ENCODE results near the gene ADPGK. TPM values are rescaled to one million over a fixed set of nuclear protein-coding genes. Genes with fewer than 3 reads are reported as not detected.

The ADPGK gene
- total RNA-seq (2021) = 42.2 and 48.4 TPM in 2 replicates
- Bru-seq, nascent RNA = percentile 89 among the genes with signal in this experiment
- BruChase-seq, experiment 1, labeled RNA remaining after a 2-hour chase = percentile 92 among the genes with signal in this experiment
- BruChase-seq, experiment 2, labeled RNA remaining after a 6-hour chase = percentile 84 among the genes with signal in this experiment
- long read RNA-seq, transcript ADPGK-201 (7 exons, 2,557 nt) = major isoform, 17 of 114 reads
- long read RNA-seq, partial matches to known transcripts = 9 of 114 reads
- long read RNA-seq, other reads (novel, unspliced or antisense) = 86 of 114 reads

- H3K4me3 ChIP-seq (ENCODE audit: low read depth, low read length, poor library complexity, severe bottlenecking) = peak within 1 kb of the TSS; percentile 94
- H3K27me3 ChIP-seq (replicated peaks; ENCODE audit: insufficient read depth, low read depth, low read length, poor library complexity) = no peaks in the 10 kb centered on the region
- ChIA-PET CTCF (interaction anchor here (1.0 kb wide), 1 partner anchor 482 kb away, joined by 3 read pairs; no protein-coding TSS in a partner anchor), POLR2A (ENCODE audit: low non-redundant PET) (interaction anchor here (0.7 kb wide), 1 partner anchor 14 kb away, joined by 3 read pairs; no protein-coding TSS in a partner anchor)
- DNase-seq (ENCODE audit: low spot score) = peak; percentile 96
- TF ChIP-seq CTCF (conservative IDR thresholded peaks at IDR 0.05; ENCODE audit: low read depth, low read length) (peak; percentile 72), EZH2 (IDR thresholded peaks at IDR 0.05; ENCODE audit: borderline replicate concordance, low read depth, low read length, poor library complexity, severe bottlenecking) (no peak)
- BruUV-seq (replicated peaks) = no TSS peak
- intact Hi-C loops (cut with micrococcal nuclease; ENCODE audit: unreplicated experiment) = loop anchor here (5.0 kb wide), 1 partner anchor 483 kb away; no protein-coding TSS in a partner anchor
- peak within 1 kb of the TSS; percentile 88 for H3K27ac ChIP-seq (ENCODE audit: low read depth, low read length, poor library complexity, severe bottlenecking)
- H3K4me1 ChIP-seq (ENCODE audit: insufficient read depth, low read length, poor library complexity, severe bottlenecking) = peaks cover 12% of the 10 kb centered on the region
- H3K36me3 ChIP-seq (ENCODE audit: insufficient read depth, low read length, poor library complexity, severe bottlenecking) = no peaks in the 10 kb centered on the region
- H3K9me3 ChIP-seq (ENCODE audit: low read depth, low read length, poor library complexity, severe bottlenecking) = no peaks in the 10 kb centered on the region
Measured at GRCh38 chr15:72783640-72784455, at the start of gene ADPGK. Gene ADPGK (minus strand): TSS chr15:72783758. CDS start chr15:72783691, 67 bp downstream.

- ChIA-PET CTCF (interaction anchor here (0.7 kb wide), 1 partner anchor 894 kb away, joined by 4 read pairs; no protein-coding TSS in a partner anchor), POLR2A (ENCODE audit: low non-redundant PET) (no interaction called here)
- Histone ChIP-seq H3K4me3 (ENCODE audit: low read depth, low read length, poor library complexity, severe bottlenecking) (no peak overlapping the region), H3K27me3 (replicated peaks; ENCODE audit: insufficient read depth, low read depth, low read length, poor library complexity) (peaks cover 19% of the 10 kb centered on the region), H3K4me1 (ENCODE audit: insufficient read depth, low read length, poor library complexity, severe bottlenecking) (no peaks in the 10 kb centered on the region), H3K27ac (ENCODE audit: low read depth, low read length, poor library complexity, severe bottlenecking) (no peak overlapping the region), H3K9me3 (ENCODE audit: low read depth, low read length, poor library complexity, severe bottlenecking) (no peaks in the 10 kb centered on the region), H3K36me3 (ENCODE audit: insufficient read depth, low read length, poor library complexity, severe bottlenecking) (no peaks in the 10 kb centered on the region)
- DNase-seq (ENCODE audit: low spot score) = no peak
- TF ChIP-seq CTCF (conservative IDR thresholded peaks at IDR 0.05; ENCODE audit: low read depth, low read length) (no peak), EZH2 (IDR thresholded peaks at IDR 0.05; ENCODE audit: borderline replicate concordance, low read depth, low read length, poor library complexity, severe bottlenecking) (no peak)
- BruUV-seq (replicated peaks) = no TSS peak
- intact Hi-C loops (cut with micrococcal nuclease; ENCODE audit: unreplicated experiment) = no loop called here
Measured at GRCh38 chr15:72827226-72827625, 43.7 kb upstream of the ADPGK start.

- DNase-seq (ENCODE audit: low spot score) = no peak
- ChIA-PET POLR2A (ENCODE audit: low non-redundant PET) (no interaction called here), CTCF (no interaction called here)
- H3K27me3 ChIP-seq (replicated peaks; ENCODE audit: insufficient read depth, low read depth, low read length, poor library complexity) = peaks cover 12% of the 10 kb centered on the region
- no TSS peak for BruUV-seq (replicated peaks)
- no peaks in the 10 kb centered on the region for H3K36me3 ChIP-seq (ENCODE audit: insufficient read depth, low read length, poor library complexity, severe bottlenecking)
- no peak overlapping the region for H3K27ac ChIP-seq (ENCODE audit: low read depth, low read length, poor library complexity, severe bottlenecking)
- TF ChIP-seq CTCF (conservative IDR thresholded peaks at IDR 0.05; ENCODE audit: low read depth, low read length) (no peak), EZH2 (IDR thresholded peaks at IDR 0.05; ENCODE audit: borderline replicate concordance, low read depth, low read length, poor library complexity, severe bottlenecking) (no peak)
- no peaks in the 10 kb centered on the region for H3K4me1 ChIP-seq (ENCODE audit: insufficient read depth, low read length, poor library complexity, severe bottlenecking)
- no peak overlapping the region for H3K4me3 ChIP-seq (ENCODE audit: low read depth, low read length, poor library complexity, severe bottlenecking)
- intact Hi-C loops (cut with micrococcal nuclease; ENCODE audit: unreplicated experiment) = no loop called here
- no peaks in the 10 kb centered on the region for H3K9me3 ChIP-seq (ENCODE audit: low read depth, low read length, poor library complexity, severe bottlenecking)
Measured at GRCh38 chr15:72826611-72827010, 43.1 kb upstream of the ADPGK start.

Measured in A673 (cell line).